Heart left ventricle (tissue), 16 donors: ENCODE results near the gene NCOR1. TPM values are rescaled to one million over a fixed set of nuclear protein-coding genes. Genes with fewer than 3 reads are reported as not detected.
A peak's percentile ranks its signal among the peaks of the same experiment; 100 is the strongest.
"Not testable (repeated sequence)": the region's sequence is repeated elsewhere in the genome, so short reads cannot be mapped to it uniquely, and the experiment has no call there.

ENCODE experiments used
- ATAC-seq, 4 donors: fragments of 200-7000 bp; cut with Tn5 transposase; one replicate each; pipeline ENCODE4 v1.9.1; 2020 to 2022; ENCODE audit warnings: moderate library complexity in 4 of 4, mild to moderate bottlenecking in 3 of 4, moderate number of reproducible peaks in 1 of 4
- DNase-seq, 5 donors: peaks; one replicate each; pipeline ENCODE4 v3.0.0-alpha.2; 2020
- H3K27ac ChIP-seq, 12 donors: fragments of 200-600 bp; sonication (generic) in 4 of 12; one replicate each; pipeline versions ENCODE4 v1.5.0 to v1.8.0; 2016 to 2022; ENCODE audit warnings: mild to moderate bottlenecking in 2 of 12
- H3K27me3 ChIP-seq, 9 donors: fragments of 200-600 bp; sonication (generic) in 2 of 9; one replicate each; pipeline versions ENCODE4 v1.5.1 to v1.8.0; 2016 to 2022; ENCODE audit warnings: mild to moderate bottlenecking in 3 of 9
- H3K36me3 ChIP-seq, 9 donors: fragments of 200-600 bp; sonication (generic) in 2 of 9; one replicate each; pipeline versions ENCODE4 v1.5.0 to v1.8.0; 2018 to 2022; ENCODE audit warnings: mild to moderate bottlenecking in 2 of 9
- H3K4me1 ChIP-seq, 12 donors: fragments of 200-600 bp; sonication (generic) in 4 of 12; one replicate each; pipeline versions ENCODE4 v1.5.0 to v1.8.0; 2016 to 2022; ENCODE audit warnings: mild to moderate bottlenecking in 3 of 12
- H3K4me3 ChIP-seq, 12 donors: fragments of 200-600 bp; sonication (generic) in 4 of 12; one replicate each; pipeline versions ENCODE4 v1.5.0 to v1.8.0; 2017 to 2022; ENCODE audit warnings: mild to moderate bottlenecking in 9 of 12, moderate library complexity in 4 of 12
- H3K9me3 ChIP-seq, 12 donors: fragments of 200-600 bp; sonication (generic) in 4 of 12; one replicate each; pipeline versions ENCODE4 v1.5.0 to v1.8.0; 2016 to 2022; ENCODE audit warnings: mild to moderate bottlenecking in 1 of 12
- CTCF ChIP-seq, 12 donors: fragments of 200-600 bp; sonication (generic) in 4 of 12; IDR thresholded peaks; one replicate each; pipeline versions ENCODE4 v1.5.0 to v1.8.0; 2018 to 2022; ENCODE audit warnings: antibody characterized with exemption in 12 of 12, mild to moderate bottlenecking in 5 of 12
- POLR2A ChIP-seq, 2 donors: fragments of 450-650 bp; IDR thresholded peaks; one replicate each; pipeline ENCODE4 v1.6.1; 2017; ENCODE audit warnings: antibody characterized with exemption in 2 of 2, mild to moderate bottlenecking in 2 of 2, moderate library complexity in 2 of 2
- WGBS, 4 donors: extraction: QIAGEN DNeasy Blood & Tissue Kit in 2 of 4; methylation state at CpG; one replicate each; pipeline versions ENCODE4 v1.1.5 to v1.1.7; 2013 to 2018; 5-methylcytosine and 5-hydroxymethylcytosine counted together
- intact Hi-C, 10 donors: fragments of 100-400 bp; cut with DNase I; formaldehyde crosslinking; loops; one replicate each; pipeline versions ENCODE4 v1.11.1 to v1.14.2; 2022
- polyA plus RNA-seq, 2 donors: library from polyadenylated mRNA; stranded (reverse); fragments of 200-250 nt; gene quantifications; one replicate each; pipeline ENCODE4 v1.2.3, GENCODE V29; 2013
- total RNA-seq, 9 donors: library from RNA; depleted of rRNA in 2 of 9; stranded (reverse); fragments of >200 nt in 2 of 9; fragmentation: NEBNext Ultra II Directional in 3 of 9; extraction: Animal tissue kit (Norgen Biotek cat#: 25700) in 3 of 9; gene quantifications; one replicate each; pipeline versions ENCODE4 v1.1.0 to v1.2.4, GENCODE V29; 2016 to 2023
- donor health status: ischemic (EF 13 %, LVEDD 7.1; RV severe dilation, severe dysfunction).
- donor health status: healthy with polysubstance abuse.
- donor health status: DM: no; HTN: yes; CAD: no.
- donor health status: DM: no; HTN: no; CAD: no.
- donor health status: ischemic (EF 25% LVEDD 6.9; RV normal size, moderate dysfunction).
- donor health status: ischemic (EF 25% LVEDD 5.7; RV mildly dilated, moderate dysfunction).
- donor health status: healthy.
- donor health status: DM: yes; HTN: yes; CAD: no.
- donor health status: ischemic (EF 35%, LVEDD 5.7; RV mildly dilated, moderate dysfunction).
- donor health status: nonischemic (EF 11% LVEDD 7.7; RV severe dilation, severe dysfunction).
- donor health status: DM: yes; HTN: yes; CAD: no.
- donor health status: PGD.
- donor health status: ischemic (EF 29% LVEDD 5.4; RV normal size, mild dysfunction).
- donor health status: nonischemic (EF 23%, LVEDD 6.1; RV moderate dilation, normal function).

NCOR1 gene
- total and polyA plus RNA-seq, 11 donors, result 35.2 to 92.2 (median 74.1) TPM

DNA sequence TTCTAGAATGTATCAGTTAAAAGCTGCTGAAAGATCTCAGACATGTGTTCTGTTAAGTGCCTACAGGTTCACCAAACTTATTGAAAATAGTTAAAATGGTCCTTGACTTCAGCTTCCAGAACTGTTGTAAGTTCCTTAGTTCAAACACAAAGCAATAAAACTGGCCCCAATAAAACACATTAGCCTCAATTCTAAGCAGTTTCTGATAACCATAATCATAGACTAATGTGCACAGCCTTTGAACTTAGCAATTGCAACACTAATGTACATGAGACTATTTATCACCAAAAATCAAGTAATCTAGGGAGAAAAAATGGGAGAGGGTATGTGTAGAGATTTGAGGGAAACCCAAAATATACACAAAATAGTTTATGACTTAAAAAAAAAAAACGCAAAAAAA is 17.1 kb upstream of the NCOR1 start:
- no peak overlapping the region for H3K4me3 ChIP-seq
- WGBS, 4 donors, result 95 to 98% (median 97%) methylated on average over 1 of the region's 1 CpG
- no peak overlapping the region for H3K27ac ChIP-seq
- intact Hi-C loops, result no loop called here
- DNase-seq, result no peak
- no peak for ATAC-seq
- TF ChIP-seq POLR2A (IDR thresholded peaks at IDR 0.05) (no peak), CTCF (IDR thresholded peaks at IDR 0.05) (no peak)
- H3K4me1 ChIP-seq, result peaks cover 0 to 13% (median 0%) of the 10 kb centered on the region in 12 donors
- H3K36me3 ChIP-seq, result peaks cover 0 to 36% (median 6%) of the 10 kb centered on the region in 9 donors
- H3K27me3 ChIP-seq, result no peaks in the 10 kb centered on the region
- H3K9me3 ChIP-seq, result no peaks in the 10 kb centered on the region

GRCh38 chr17:16229912-16230561 is 14.7 kb upstream of the NCOR1 start:
- DNase-seq, intact Hi-C loops, H3K27ac ChIP-seq, H3K4me3 ChIP-seq, H3K9me3 ChIP-seq, ATAC-seq, H3K27me3 ChIP-seq: not testable (repeated sequence)
- Histone ChIP-seq H3K4me1 (peaks cover 0 to 13% (median 0%) of the 10 kb centered on the region in 12 donors), H3K36me3 (peaks cover 0 to 17% (median 4%) of the 10 kb centered on the region in 9 donors)
- 92 to 97% (median 94%) methylated on average over 8 of the region's 8 CpGs for WGBS, 4 donors

GRCh38 chr17:16222406-16222805 is 7.1 kb upstream of the NCOR1 start:
- 92 to 97% (median 95%) methylated on average over 3 of the region's 3 CpGs for WGBS, 4 donors
- H3K27me3 ChIP-seq, result no peaks in the 10 kb centered on the region

DNA sequence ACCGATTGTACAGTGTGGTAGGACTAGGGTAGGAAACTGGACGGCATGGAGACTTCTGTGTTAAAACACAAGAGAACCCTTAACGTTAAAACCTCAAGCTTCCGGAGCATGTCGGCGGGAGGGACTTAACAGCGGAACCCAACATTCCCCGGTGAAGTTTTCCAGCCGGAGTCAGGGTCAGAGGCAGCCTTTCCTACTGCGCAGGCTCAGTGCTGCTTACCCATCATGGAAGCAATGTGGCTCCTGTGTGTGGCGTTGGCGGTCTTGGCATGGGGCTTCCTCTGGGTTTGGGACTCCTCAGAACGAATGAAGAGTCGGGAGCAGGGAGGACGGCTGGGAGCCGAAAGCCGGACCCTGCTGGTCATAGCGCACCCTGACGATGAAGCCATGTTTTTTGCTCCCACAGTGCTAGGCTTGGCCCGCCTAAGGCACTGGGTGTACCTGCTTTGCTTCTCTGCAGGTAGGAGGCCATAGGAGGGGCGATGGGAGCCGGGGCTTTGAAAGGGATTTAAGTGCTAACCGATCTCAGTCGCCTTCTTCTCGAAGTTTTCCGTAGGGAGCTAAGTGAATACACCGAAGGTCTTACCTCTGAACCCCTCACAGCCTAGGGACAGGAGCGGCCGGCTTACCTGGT is 1.8 kb upstream of the NCOR1 start, which contains the start of gene PIGL:
Gene PIGL (plus strand): TSS at position 209 of the 634 bp plus-strand sequence. CDS start 17 bp downstream, at position 226.
- peak; percentile 76 to 85 (median 82) for ATAC-seq
- intact Hi-C loops, result loop anchor here in 1 of 10 donors (5.0 kb wide), 1 partner anchor 65 kb away; no protein-coding TSS in a partner anchor
- WGBS, 4 donors, result 0 to 1% (median 0%) methylated on average over 25 to 29 of the region's 29 CpGs
- TF ChIP-seq CTCF (IDR thresholded peaks at IDR 0.05) (peak in 1 of 12 donors; percentile 24), POLR2A (IDR thresholded peaks at IDR 0.05) (peak in 1 of 2 donors; percentile 45)
- Histone ChIP-seq H3K27me3 (no peaks in the 10 kb centered on the region), H3K36me3 (peaks cover 0 to 3% (median 0%) of the 10 kb centered on the region in 9 donors), H3K4me3 (peak within 1 kb of the TSS; percentile 75 to 99 (median 95)), H3K9me3 (no peaks in the 10 kb centered on the region), H3K4me1 (peaks cover 3 to 50% (median 36%) of the 10 kb centered on the region in 12 donors), H3K27ac (peak within 1 kb of the TSS; percentile 91 to 98 (median 97))
- DNase-seq, result peak; percentile 89 to 93 (median 91)

More at GRCh38 chr17:16222406-16222805, 7.1 kb upstream of the NCOR1 start:
- Histone ChIP-seq H3K4me3 (no peak overlapping the region), H3K36me3 (peaks cover 0 to 8% (median 0%) of the 10 kb centered on the region in 9 donors), H3K9me3 (no peaks in the 10 kb centered on the region), H3K27ac (no peak overlapping the region), H3K4me1 (peaks cover 0 to 16% (median 8%) of the 10 kb centered on the region in 12 donors)
- TF ChIP-seq CTCF (IDR thresholded peaks at IDR 0.05), result no peak
- TF ChIP-seq POLR2A (IDR thresholded peaks at IDR 0.05), result no peak
- intact Hi-C loops, result no loop called here
- no peak for DNase-seq
- ATAC-seq, result no peak

DNA sequence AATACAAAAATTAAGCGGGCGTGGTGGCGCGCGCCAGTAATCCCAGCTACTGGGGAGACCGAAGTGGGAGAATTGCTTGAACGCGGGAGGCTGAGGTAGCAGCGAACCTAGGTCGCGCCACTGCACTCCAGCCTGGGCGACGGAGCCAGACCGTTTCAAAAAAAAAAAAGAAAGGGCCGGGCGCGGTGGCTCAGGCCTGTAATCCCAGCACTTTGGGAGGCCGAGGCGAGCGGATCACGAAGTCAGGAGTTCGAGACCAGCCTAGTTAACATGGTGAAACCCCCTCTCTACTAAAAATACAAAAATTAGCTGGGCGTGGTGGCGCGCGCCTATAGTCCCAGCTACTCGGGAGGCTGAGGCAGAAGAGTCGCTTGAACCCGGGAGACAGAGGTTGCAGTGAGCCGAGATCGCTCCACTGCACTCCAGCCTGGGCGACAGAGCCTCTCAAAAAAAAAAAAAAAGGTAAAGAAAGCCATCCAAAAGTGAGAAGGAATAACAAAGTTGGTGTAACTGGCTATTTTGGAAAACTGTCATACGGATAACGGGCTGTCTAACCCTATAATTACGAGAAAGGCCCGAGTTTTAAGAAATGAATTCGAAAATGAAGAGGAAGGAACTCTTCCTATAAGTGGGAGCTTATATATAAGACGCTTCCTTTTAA is 1.1 kb upstream of the NCOR1 start:
- not testable (repeated sequence) for H3K9me3 ChIP-seq, DNase-seq, H3K36me3 ChIP-seq, ATAC-seq, H3K27me3 ChIP-seq
- WGBS, 4 donors, result 74 to 81% (median 76%) methylated on average over 38 of the region's 38 CpGs
- H3K4me3 ChIP-seq, result peak overlapping the region; percentile 75 to 99 (median 95)
- H3K27ac ChIP-seq, result peak overlapping the region; percentile 91 to 98 (median 97)
- H3K4me1 ChIP-seq, result peaks cover 3 to 57% (median 39%) of the 10 kb centered on the region in 12 donors
- intact Hi-C loops, result loop anchor here in 1 of 10 donors (5.0 kb wide), 1 partner anchor 66 kb away; no protein-coding TSS in a partner anchor
